NCI-H1436 treated with DMSO at 0.1 percent for 48 hours (cell line): ENCODE measurements around the gene MIEF2.

Experiments
- DNase-seq: peaks from one replicate; lab custom pipeline; 2025; lab: John Stamatoyannopoulos, UW

The MIEF2 gene

DNA sequence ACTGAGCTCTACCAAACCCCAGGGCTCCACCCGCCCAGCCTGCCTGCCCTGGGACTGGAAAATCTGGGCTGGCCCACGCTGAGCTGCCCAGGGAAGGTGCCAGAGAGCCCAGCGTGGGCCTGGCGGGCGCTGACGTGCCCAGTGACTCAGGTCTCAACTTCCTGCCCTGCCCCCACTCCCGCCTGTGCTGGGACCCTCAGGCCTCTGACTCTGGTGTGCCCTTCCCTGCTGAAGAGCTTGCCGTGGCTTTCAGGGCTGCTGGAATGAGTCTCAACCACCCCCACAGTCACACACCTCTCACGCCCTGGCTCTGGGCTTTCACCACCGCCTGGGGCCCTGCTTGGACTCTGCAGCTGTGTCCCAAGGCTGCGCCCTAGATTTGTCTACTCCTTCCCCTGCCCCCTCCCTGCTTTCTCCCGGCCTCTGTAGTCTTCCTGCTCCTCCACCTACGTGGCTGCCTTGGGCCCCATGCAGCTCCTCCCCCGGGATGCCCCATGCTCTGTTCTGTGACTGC lies 24.7 kb upstream of the MIEF2 start:
- no peak for DNase-seq

DNA sequence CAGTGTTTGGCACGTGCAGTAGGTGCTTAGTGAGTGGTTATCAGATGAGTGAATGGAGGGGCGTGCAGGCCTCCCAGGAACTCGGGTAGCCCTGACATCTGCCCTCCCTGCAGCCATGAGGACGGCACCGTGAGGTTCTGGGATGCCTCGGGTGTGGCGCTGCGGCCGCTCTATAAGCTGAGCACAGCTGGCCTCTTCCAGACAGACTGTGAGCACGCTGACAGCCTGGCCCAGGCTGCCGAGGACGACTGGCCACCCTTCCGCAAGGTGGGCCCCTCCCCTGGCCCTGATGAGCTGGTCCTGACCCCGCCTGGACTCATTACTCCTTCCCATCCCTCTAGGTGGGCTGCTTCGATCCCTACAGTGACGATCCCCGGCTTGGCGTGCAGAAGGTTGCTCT lies 24.0 kb upstream of the MIEF2 start:
- no peak for DNase-seq

DNA sequence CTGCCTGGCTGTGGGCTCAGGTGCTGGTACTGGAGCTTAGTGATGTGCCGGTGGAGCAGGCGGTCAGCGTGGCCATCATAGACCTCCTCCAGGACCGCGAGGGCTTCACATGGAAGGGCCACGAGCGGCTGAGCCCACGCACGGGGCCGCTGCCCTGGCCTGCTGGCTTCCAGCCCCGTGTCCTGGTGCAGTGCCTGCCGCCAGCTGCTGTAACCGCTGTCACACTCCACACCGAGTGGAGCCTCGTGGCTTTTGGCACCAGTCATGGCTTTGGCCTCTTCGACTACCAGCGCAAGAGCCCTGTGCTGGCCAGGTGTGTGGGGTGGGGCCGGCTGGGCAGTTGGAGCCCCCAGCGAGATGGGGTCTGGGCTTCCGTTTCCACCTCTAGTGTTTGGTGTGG lies 23.0 kb upstream of the MIEF2 start:
- DNase-seq = no peak

DNA sequence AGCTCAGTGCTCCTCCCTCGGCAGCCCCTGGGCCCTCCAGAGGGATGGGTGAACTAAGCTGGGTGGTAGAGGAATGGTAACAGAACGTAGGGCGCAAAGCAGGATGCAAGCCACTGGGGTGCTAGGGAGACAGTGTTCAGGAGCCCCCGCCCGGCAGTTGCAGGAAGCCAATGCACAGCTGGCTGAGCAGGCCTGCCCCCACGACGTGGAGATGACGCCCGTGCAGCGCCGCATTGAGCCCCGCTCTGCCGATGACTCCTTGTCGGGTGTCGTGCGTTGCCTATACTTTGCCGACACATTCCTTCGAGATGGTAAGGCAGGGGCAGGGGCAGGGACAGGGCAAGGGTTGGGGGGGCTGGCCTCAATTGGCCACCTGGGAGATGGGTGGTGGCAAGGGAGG lies 22.2 kb upstream of the MIEF2 start:
- DNase-seq = no peak

DNA sequence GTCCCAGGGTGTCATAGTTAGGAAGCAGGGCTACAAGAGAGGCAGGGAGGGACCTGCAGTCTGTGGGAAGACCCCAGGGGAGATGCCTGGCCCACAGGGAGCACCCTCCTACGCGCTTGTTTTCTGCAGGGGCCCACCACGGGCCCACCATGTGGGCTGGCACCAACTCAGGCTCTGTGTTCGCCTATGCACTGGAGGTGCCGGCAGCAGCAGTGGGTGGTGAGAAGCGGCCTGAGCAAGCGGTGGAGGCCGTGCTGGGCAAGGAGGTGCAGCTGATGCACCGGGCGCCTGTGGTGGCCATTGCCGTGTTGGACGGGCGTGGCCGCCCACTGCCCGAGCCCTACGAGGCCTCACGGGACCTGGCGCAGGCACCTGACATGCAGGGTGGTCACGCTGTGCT lies 20.0 kb upstream of the MIEF2 start:
- DNase-seq = no peak

DNA sequence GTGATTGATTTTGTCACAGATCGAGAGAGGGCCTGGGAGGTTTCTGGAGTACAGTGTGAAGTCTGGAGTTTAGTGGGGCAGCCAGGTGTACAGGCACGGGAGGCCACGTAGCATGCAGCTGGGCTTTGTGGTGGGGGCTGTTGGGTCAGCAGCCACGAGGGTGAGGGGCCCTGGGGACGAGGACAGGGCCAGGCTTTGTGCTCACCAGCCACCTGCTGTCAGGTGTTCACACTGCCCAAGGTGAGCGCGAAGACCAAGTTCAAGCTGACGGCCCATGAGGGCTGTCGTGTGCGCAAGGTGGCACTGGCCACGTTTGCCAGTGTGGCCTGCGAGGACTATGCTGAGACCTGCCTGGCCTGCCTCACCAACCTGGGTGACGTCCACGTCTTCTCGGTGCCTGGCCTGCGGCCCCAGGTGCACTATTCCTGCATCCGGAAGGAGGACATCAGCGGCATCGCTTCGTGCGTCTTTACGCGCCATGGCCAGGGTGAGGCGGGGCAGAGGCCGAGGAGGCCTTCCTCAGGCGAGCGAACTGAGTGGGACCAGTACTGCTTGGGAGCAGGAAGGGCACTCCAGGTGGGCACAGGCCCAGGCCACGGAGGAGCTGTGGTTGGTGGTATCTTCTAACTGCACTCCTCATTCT lies 19.1 kb upstream of the MIEF2 start:
- DNase-seq = no peak

DNA sequence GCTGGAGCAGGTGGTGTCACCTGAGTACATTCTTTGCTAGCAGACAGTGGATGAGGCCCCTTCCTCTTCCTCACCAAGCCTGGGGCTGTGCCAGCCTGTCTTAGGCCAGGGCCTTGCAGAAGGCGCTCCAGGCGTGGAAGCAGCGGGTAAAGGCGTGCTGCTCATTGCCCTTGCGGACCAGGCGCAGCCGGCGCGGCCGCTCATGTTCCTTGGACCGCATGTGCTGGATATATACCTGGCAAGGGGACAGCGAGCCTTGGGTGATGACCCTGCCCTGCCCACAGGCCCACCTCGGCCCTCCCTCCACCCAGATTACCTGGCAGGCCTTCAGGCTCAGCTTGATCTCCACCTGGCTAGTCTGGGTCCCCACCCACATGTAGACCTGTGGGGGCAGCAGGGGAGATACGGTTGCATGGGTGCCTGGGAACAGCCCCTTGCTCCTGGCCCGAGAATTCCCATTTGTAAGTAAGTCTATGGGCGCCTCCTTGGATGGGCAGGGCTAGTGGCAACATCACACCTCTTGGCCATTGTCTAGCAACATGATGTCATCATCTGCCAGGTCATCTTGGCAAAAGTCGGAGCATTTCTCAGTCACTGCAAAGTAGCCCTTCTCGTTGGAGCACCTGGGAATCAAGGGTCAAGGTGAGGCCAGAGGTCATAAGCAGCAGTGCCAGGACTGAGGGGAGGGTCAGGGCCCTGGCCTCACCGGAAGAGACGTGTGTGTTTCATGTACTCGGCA lies 15.3 kb upstream of the MIEF2 start:
- DNase-seq = no peak

DNA sequence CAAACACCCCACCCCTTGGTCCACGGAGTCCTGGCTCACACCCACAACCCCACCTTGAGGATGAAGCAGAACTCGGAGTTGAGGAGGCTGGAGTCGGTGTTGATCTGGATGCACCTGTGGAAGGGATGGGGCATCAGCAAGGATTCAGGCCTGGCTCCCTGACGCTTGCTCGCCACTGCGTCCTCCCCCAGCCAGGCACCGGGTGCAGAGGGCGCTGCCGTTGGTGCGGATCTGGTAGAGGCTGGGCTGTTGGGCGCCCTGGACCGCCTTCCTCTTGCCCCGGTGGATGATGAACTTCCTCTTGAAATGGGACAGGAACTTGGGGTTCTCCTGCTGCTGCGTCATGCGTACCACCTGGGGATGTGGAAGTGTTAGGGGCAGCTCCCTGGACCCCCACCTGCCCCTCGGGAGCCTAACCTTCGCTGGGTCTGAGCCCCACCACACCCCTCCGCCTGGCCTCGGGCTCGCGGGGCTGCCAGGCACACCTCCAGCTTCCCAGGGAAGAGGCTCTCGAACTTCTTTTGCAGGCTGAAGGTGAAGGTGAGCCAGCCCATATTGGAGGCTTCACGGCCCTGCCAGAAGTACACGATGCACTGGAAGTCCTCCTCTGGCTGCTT lies 14.2 kb upstream of the MIEF2 start:
- no peak for DNase-seq

DNA sequence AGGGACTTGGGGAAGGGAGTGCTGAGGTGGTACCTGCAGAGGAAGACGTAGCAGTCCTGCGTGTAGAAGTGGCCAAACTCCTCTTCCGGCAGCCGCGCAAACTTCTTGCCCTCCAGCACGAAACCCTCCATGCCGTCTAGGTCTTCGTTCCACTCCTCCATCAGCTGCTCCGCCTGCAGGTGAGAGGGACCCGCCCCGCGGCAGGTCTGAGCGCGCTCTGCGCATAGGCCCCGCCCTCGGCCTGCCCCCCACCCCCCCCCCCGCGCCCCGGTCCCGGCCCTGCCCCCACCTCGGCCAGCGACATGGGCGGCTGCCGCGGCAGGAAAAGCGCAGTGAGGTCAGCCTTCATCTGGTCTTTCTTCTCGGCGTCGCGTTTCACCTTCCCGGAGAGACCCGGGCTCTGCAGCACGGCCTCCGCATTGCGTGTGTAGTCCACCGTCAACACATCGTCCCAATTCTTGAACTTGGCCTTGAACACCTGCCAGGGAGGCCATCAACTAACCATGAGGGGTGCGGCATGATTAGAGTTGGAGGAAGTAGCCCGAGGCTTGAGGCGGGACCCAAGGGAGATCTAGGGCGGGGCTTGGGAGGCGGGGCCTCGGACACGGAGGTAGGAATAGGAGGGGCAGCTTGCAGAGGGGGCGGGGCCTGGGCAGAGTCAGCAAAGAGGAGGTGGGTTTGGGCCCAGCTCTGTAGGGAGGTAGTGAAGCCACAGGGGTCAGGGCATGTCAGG lies 13.4 kb upstream of the MIEF2 start:
- DNase-seq = peak; percentile 72

DNA sequence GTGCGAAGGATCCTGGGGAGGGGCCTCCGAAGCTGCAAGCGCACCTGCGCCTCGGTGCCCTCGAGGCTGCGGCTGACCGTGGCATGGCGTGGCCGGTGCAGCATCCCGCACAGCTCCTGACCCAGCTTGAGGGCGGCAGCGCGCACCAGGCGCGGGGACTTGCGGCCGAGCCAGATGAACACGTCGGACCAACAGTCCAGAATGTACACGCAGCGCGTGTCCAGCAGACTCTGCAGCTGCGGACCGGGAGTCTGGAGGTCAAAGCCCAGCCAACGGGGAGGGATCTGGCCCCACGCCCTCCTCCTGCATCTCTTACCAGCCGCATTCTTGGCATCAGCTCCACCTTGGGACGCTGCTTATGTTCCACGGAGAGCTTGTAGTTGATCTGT lies 12.9 kb upstream of the MIEF2 start:
- DNase-seq = no peak

DNA sequence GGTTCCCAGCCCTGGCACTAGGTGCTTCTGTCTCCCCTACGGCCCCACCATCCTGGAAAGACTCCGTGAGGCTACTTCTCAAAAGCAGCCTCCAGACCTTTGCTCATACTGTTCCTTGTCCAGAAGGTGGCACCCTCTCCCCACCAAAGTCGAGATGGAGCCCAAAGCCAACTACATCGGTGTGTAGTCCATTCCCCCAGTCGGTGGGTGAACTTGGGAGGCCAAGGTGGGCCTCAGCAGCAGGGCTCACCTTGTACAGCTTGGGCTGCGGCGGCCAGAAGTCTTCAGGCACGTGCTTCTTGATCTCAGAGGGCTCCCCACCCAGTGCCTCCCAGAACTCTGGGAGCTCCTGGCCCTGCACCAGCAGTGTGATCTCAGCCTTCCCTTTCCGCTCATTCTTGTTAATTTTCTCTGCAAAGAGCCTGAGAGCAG lies 12.1 kb upstream of the MIEF2 start:
- peak; percentile 17 for DNase-seq

DNA sequence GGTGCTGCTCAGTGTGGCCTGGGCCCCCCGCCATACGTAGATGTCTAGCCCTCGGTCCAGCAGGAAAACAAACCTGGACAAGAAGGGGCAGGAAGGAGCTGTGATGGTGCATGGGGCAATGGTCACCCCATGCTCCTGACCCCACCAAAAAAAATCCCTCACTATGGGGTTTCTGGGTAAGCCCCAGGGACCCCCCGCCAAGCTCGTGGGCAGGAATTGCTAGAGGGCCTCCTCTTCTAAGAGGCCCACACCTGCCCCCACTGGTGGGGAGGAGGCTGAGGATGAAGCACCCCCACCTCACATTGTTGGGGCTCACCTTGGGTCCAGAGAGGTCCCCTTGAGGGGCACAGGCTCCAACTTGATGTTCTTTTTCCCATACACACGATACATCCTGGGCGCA lies 11.7 kb upstream of the MIEF2 start:
- no peak for DNase-seq

DNA sequence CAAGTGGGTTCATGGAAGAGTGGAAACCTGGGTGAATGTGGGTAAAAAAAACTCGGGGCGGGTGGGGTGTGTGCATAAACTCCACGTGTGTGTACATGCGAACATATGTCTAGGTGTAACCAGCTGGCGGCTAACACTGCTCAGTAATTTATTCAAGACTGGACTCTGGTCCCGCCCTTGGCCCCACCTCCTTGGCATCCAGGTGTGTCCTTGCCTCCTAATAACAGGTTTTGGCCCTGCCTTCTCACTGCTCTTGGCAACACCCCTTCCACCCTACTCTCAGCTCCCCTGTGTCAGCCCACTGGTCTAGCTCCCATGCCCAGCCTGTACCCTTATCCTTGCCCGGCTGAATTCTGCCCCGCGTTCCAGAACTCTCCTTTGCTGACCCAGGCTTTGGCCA lies 10.2 kb upstream of the MIEF2 start:
- no peak for DNase-seq

DNA sequence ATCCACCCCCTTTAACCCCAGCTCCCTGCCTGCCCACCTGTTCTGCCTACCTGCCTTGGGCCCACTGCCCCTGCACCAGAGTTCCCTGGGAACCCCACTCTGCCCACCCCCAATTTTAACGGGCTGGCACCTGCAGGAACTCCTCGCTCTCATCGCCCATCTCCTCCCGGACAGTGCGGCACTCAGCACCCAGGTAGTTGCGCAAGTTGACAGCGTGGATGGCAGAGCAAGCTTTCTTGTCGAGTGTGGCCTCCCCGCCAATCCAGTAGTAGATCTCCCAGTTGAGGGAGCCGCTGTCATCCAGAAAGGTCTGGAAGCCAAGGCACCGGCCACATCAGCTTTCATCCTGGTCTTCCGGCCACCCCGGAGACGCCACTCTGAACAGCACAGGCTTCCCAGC lies 9.8 kb upstream of the MIEF2 start:
- no peak for DNase-seq

DNA sequence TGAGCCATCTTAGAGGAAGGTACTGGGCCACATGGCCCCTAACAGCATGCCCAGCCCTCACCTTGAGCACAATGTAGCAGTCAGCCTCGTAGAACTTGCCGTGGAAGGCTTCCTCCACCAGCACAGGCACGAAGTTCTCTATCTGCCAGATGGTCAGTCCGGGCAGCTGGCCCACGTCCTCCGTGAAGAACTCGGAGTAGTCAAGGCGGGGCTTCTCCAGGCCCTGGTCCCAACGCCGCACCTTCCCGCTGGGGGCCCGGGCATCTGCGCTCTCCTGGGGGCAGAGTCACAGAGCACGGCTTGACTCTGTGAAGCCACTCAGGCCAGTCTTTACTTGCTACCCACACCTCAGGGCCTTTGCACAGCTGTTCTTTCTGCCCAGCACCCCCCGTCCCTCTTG lies 9.3 kb upstream of the MIEF2 start:
- no peak for DNase-seq

DNA sequence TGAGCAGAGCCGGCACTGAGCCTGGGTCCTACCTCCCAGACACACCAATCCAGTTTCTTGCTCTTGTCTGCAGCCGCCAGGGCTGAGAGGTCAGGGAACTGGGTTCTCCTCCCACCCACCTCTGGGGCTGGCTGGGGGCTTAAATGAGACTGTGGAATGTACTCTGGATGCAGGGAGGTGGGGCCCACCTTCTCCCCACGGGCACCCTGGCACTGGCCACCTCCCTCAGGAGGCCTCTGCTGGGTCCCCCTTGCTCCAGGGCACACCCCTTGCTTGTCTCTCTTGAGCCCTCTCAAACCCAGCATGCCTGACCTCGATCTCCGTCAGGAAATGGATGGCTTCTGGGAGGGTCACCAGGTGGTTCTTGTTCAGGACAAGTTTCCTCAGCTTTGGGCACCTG lies 8.3 kb upstream of the MIEF2 start:
- no peak for DNase-seq

DNA sequence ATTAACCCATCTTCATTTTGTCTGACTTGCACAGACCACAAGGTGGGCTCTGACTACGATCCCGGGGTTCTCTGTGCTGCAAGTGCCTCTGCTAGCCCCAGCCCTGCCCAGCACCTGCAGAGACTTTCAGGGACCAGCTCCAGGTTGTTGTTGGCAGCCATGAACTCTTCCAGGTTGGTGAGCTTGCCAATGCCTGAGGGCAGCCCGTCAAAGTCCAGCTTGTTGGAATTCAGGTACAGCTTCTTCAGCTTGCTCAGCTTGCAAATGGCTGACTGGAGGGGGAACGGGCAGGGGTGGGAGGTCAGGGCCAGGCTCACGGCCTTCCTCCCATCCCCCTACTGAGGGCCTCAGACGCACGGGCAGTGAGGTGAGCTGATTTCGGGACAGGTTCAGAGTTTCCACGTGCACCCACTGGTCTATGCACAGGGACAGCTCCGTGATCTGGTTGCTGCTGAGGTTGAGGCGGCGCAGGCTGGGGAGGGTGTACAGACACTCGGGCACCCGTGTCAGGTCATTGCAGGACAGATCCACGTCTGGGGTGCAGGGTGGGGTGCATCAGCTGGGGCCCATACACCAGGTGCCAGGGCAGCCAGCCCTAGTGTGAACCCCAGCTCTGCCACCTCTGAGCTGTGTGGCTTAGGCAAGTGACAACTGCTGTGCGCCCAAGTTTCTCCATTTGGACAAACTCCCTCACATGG lies 7.1 kb upstream of the MIEF2 start:
- no peak for DNase-seq

DNA sequence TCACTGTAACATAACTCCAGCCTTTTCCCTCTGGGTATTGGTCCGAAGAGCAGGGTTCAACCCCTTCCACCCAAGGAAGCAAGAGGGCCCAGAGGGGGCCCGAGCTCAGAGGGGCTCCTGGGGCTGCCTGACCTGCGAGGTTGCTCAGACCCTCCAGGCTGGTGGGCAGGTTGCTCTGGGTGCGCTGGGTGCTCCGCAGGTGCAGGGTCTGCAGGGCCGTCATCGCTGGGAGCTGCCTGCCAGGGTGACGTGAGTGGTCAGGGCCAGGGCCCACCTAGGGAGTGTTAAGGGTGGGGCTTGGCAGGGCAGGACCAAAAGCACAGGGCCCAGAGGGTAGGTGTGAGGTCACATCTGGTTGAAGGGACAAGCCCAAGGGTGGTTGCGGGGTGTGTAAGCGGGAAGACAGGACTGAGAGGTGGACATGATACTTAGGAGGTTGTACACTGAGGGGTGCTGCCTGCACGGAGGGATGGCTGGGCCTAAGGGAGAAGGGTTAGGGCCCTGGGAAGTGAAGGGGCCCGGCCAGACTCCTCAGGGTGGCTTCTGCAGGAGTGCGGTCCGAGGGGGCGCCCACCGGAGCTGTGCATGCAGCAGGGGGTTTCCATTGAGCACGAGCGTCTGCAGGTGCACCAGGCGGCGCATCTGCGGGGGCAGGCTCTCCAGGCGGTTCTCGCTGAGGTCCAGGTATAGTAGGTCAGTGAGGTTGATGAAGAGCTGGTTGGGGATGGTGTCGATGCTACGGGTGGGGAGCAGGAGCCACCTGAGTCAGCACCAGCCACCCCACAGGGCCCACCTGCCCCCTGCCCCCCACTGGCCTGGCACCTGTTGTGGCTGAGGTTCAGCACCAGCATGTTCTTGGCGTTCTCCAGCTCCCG lies 6.3 kb upstream of the MIEF2 start:
- no peak for DNase-seq

DNA sequence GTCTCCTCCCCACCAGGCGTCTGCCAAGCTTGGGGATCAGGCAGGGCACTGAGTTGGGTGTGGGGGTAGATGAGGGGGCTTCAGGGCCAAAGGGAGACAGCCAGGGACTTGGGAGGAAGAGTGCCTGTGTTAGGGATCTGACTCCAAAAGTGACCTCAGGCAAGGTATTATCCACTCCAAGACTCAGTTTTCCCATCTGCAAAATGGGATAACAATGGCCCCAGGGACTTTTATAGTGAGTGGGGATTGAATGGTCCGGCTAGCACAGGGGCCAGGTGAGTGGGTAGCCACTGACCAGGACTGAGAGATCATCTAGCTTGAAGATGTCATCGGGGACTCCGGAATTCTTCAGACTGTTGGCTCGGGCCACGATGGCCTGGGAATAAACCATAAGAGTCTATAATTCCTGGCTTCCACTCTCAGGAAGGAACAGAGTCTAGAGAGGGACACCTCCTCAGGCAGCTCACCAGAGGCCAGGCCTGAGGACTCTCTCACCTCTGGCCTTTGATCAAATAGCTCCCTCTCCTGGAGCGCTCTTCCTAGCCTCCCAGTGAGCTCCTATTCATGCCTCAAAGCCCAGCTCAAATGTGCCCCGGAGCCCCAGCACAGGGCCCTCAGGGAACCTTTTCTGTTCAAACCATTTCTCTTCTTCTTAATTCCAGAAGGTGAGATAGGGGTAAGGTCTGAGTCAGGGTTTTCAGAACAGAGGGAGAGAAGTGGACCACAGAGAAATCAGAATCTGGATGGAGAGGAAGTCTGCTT lies 5.4 kb upstream of the MIEF2 start:
- DNase-seq = no peak

DNA sequence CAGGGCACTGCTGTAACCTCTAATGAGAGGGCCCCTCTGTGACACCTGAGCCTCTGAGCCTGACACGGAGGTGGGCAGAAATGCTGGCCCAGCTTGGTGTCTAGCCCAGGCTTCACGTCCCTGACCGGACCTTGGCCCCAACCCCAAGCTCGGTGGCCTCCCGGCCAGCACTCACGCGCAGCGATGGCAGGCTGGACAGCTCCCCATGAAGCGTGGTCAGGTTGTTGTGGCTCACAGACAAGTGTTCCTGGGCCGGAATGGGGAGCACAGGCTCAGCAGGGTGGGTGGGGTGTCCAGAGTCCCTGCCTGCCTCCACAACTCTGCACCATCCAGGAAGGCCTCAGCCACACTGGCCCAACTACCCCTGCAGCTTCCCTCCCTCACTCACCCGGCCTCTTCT lies 4.1 kb upstream of the MIEF2 start:
- DNase-seq = no peak
